Activated naive CD4-positive, alpha-beta T cell treated with anti-CD3 and anti-CD28 coated beads, Interleukin-2, amount 50 U/mL, for 16 hours (primary cell): ENCODE data around the gene SLC6A19.

Experiments used
- DNase-seq: peaks from one replicate; pipeline ENCODE4 v3.0.0-alpha.2; 2020

SLC6A19 gene

DNA sequence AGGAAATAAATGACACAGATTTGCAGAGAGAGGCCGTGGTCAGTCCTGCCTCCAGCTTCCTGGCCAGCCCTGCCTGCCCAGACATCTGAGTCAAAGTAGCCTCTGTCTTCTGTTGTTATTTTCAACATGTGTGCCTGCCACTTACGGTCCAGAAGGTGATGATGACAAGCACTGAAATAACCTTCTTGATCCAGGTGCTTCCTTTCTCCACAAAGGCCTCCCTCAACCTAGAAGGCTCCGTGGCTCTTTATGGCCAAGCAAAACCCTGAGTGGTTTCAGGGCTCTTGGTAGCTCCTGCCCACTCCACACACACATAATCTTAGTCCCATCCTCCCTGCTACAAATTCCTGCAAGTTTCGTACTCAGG, 34.1 kb upstream of the SLC6A19 start:
- DNase-seq: no peak

DNA sequence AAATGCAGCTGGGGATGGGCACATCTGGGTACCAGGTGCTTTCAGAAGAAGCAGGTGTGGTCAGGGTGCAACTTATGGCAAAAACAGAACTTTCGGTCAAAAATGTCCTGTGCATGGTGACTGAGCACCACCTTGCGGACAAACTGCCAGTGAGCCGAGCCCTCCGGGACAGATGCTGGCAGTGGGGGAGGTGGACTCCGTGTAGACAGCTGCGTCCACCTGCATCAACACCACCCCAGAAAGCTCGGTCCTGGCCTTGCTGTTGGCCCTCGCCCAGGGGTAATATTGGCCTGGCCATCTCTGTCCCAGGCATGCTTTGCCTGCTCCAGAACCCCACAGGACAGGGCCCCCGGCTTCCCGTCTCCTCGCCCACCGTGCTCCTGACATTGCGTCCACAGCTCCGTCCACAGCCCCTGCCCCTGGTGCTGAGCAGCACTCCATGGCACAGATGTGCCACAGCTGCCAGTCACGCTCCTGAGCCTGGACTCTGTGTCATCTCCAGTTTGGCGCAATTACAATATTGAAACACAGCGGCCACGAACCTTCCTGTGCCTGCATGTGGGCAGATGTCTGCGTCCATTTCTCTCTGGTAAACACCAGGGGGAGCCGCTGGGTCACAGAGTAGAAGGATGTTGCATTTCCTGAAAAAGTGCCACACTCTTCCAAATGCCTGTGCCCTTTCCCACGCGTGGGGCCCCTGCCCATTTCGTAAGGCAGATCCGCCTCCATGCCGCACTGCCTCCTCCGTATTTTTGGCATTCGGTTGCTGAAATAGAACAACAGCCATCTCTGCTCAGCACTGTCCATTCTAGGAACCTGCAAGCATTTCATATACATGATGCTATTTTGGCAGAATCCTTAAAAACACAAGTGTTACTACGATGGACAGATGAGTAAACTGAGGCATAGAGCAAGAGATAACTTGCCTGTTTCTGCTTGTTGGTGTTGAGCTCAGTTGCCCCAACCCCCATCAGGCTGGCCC, 33.4 kb upstream of the SLC6A19 start:
- peak; percentile 64 for DNase-seq

DNA sequence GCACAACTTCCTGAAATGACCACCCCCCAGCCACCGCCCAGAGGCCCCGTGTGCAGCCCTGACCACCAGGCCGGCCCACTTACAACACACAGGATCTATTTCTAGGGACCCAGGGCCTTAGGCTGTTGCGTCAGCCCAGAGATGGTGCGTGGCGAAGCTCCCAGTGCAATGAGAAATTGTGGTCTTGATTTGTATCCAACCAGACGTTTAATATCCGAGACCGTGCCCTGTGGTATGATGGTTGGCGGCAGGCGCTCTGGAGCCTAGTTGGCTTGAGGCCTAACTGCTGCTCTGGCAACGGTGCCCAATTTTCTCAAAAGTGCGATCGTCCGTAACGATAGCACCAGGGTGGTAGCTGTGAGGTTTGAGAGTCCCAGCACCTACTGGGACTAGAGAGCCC, 32.6 kb upstream of the SLC6A19 start:
- no peak for DNase-seq

DNA sequence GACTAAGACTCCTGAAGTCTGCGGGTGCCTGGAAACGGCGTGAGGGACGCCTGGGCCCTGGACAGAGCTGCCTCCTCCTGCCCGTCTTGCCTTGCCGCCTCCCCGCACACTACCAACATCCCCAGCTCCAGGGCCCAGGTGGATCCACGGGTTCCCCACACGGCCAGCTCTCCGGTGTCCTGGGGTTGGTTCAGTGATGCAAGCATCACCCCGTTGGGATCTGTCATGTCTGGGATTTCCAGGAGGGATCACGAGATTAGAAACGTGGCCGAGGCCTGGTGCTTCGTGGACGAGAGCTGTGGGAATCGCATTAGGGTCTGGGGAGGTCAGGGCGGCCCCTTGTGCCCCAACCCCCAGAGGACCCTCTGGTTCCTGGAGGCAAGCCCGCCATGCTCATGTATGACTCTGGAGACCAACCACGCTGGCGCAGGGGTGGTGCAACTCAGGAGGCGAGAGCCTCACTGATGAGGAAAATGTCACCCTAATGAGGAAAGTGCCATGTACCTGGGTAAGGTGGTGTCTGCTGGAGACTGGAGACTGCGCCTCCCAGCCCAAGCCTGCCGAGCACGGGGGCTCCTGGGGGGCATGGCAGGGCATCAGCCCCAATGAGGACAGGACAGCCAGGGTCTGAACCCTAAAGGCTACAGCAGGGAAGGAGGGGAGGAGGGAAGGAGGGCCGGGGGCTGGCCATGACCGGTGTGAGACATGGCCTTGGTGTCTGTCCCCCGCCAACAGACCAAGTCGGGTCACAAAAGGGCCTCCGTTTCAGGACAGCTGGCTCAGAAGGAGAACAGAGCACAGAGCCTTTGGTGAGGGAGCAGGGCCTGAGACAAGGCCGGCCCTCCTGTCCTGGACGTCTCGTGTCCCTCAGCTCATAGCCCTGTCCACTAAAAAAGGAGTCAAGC, 31.9 kb upstream of the SLC6A19 start:
- no peak for DNase-seq

DNA sequence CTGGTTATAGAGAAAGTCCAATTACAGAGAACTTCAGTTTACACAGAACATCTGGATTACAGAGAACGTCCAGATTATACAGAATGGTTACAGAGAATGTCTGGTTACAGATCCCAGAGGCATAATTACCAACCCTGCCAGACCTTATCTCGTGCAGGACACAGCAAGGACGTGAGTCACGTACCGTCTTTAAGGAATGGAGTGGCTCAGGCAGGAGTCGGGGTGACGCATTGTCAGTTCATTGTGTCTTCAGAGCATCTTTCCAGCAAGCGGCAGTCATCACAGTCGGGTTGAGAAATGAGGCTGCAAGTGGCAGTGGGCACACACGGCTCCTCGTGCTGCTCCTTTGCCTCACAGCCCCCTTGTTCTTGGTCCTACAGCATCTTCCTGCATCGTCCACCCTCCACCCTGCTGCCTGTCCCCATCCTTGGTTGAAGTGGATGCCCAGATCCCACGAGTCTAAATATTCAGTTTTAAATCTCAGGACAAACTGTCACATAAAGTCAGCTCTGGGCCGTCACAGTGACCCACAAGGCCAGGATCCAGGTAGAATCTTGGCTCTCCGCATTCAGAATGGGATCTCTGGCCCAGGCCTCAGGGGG, 30.0 kb upstream of the SLC6A19 start:
- no peak for DNase-seq

DNA sequence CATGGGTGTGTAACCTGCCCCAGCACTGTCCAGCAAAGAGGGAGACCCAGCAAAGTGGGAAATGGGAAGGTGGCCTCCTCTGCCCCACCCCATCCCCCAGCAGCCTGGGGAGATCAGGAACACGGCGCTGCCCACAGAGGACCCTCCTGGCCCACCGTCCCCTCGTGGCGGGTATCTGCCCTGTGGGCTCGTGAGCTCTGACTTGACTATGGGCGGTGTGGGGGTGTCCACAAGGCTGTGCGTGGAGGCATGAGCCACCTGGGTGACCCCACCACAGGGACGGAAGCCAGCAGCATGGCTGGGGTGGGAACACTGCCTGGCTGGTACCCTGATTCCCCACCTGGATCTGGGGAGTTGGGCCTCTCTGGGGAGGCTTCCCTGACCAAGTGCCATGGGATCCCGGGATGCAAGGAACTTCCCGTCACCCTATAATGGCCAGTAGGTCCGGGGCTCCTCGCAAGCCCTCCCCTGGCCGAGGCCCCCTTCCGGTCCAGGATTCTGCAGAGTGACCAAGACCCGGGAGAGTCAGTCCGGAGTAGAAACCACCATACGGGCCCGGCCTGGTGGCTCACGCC, 29.3 kb upstream of the SLC6A19 start:
- no peak for DNase-seq

DNA sequence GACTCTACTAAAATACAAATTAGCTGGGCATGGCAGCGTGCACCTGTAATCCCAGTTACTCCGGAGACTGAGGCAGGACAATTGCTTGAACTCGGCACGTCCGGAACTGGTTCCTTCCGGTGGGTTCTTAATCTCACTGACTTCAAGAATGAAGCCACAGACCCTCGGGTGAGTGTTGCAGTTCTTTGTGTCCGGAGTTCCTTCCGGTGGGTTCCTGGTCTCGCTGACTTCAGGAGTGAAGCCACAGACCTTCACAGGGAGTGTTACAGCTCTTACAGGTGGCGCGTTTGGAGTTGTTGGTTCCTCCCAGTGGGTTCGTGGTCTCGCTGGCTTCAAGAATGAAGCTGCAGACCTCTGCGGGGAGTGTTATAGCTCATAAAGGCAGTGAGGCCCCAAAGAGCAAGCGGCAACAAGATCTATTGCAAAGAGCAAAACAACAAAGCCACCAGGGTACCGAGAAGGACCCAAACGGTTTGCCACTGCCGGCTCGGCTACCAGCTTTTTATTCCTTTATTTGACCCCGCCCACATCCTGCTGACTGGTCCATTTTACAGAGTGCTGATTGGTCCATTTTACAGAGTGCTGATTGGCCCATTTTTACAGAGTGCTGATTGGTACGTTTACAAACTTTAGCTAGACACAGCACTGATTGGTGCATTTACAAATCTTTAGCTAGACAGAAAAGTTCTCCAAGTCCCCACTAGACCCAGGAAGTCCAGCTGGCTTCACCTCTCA, 28.6 kb upstream of the SLC6A19 start:
- DNase-seq: no peak

DNA sequence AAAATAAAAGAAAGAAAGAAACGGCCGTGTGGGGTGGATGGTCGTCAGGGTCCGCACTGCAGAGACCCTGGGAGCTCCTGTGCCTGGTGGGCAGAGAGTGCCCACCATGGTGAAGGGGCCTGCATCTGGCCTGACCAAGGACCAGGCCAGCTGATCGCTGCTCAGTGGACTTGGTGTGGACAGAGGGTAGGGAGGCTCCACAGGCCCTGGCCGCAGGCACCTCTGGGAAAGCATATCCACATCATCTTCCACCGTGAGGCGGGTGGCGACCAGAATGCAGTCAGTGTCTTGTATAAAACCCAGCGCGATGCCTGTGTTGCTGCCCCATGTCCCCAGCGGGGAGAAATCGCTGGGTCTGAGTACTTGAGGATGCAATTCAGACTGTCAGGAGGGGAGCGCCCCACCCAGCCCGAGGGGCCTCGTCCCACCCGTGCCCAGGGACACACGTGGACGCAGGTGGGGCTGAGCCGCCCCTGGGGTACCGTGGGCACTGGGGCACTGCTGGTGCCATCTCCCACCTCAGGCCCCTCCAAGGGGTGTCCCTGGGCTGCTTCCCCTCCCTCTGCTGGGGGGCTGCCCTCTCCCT, 27.8 kb upstream of the SLC6A19 start:
- no peak for DNase-seq

DNA sequence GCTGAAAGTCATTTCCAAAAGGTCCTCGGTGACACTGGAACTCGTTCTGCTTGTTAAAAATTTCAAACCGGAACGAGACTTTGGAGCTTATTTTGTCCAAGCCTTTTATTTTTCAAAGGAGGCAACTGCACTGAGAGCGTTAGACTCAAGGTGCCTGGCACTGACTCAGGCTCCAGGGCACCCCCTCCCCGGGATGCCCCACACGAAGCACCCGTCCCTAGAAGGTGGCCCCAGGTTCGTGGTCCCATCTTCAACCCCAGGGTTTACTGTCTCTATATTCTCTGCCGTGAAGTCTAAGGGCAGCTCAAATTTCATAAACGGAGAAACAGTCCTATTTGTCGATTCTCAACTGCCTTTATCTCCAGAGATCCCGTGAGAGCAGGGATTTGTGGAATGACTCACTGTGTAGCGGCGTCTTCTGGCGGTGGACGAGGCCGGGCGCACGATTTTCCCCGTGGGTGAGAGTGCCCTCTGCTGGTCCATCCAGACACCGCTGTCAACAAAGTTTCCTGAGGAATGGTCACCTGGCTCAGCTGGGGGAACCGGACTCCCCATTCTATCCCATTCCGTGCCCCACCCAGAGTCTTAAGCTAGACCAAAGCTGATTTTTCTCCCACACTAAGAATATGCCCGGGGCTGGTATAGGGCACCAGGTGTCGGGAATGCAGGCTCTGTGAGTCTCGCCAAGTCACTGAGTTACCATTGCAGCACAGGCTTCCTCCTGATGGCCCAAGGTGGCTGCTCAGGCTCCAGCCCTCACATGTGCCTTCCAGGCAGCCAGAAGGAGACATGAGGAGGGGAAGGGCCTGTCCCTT, 27.1 kb upstream of the SLC6A19 start:
- peak; percentile 40 for DNase-seq

DNA sequence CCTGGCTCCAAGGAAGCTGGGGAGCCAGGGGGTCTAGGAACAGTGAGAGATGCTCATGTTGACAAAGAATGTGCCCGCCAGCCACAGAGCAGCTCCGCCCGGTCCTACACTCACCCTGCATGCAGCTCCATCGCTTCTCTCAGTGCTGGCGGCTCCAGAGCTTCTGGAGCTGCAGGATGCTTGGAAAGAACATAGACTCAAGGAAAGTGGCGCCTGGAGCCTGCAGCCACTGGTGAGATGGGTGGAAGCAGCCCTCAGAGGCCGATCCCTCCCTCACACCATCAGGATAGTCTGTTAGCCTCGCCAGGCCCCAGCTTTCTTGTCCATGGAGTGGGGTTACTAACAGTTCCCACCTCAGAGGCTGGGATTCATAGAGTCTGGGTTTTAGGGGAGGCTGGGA, 26.4 kb upstream of the SLC6A19 start:
- DNase-seq: peak; percentile 7

DNA sequence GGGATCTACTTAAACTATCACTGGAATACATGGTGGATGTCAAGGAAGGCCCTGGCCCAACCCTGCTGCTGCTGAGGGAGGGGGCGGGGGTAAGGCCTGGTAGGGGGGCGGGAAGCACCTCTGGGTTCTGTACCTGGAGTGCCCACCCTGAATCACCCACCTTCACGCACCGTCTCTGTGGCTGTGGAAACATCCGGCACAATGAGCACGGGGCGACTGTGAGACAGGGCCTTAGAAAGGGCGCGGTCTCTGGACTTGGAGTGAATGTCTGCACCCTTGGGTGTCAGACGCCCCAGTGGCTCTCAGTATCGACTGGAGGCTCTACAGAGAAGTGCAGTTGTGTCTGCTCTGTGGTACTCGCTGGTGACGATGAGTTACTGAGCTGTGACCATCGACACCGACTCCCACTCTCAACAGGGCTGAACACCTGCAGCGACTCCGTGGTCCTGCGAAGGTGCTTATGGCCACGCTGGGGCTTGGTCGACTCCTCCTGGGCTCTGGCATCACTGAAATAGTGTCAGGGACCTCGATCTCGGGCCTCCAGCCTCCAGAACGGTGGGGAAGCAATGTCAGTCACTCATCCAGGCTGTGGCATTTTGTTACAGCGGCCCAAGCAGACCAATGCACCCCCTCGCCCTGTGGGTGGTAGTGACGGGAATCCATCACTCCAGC, 25.5 kb upstream of the SLC6A19 start:
- peak; percentile 9 for DNase-seq

DNA sequence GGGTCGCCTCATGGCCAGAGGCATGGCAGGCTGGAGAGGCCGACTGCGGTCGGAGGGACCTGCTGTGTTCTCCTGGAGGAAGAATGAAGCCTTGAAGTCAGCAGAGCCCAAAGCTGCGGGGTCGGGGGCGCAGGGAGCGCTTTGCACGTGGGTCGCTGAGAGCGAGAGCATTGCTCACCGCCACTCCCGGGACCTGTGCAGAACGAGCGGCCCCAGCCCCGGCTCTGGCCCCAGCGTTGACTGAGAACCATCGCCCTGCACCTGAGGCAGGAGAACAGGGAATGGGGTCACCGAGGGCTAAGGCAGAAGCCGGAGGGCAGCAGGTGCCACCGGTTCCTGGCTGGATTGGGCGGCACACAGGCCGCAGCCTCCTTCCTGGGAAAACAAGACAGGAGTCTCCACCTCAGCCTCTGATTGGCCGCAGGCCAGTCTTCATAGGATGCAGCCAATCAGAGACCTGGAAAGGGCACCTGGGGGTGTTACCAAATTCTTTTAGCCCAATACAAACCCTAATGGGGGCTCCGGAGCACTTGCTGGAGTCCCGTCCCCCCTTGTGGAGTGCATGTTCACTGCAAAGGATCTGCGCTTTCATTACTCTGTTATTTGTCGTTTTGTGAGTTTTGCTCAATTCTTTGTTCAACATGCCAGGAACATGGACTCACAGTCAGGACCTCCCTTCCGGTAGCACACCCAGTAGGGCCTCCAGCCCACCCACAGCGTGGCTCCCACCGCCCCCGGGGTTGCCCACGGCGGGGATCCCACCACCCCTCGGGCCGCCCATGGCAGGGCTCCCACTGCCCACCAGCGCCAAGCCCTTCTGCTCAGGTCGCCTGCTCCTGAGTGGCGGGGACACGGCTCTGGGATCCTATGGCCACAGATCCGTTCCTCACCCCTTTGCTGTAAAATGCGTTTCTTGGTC, 24.7 kb upstream of the SLC6A19 start:
- peak; percentile 4 for DNase-seq

DNA sequence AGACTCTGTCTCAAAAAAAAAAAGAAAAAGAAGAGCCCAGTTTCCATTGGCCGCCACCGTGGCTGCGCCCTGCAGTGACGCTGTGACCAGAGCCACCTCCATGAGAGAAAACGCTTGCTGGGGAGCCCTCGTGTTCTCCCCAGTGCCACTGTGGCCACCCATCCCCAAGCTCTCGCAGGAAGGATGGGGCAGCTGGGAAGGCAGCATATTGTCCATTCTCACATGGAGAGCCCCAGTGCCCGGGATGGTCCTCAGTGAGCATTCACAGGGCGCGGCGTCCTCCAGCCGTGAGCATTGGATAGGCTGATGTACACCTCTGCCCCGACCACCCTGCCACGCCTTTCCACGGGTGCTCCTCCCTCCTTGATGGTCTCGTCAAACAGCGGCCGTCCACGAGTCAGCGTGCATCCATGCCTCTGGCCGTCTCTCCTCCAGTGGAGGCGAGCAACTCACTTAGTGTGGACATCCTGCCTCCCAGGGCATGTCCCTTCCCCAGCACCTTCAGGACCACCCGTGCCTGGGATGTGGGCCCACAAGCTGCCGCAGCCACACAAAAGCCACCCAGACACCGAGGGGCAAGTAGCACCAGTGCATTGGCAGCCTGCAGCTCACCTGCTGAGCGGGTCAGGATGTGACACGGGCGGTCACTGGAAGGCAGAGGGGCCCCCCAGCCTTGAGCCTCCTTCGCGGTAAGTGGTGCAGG, 23.4 kb upstream of the SLC6A19 start:
- peak; percentile 8 for DNase-seq

DNA sequence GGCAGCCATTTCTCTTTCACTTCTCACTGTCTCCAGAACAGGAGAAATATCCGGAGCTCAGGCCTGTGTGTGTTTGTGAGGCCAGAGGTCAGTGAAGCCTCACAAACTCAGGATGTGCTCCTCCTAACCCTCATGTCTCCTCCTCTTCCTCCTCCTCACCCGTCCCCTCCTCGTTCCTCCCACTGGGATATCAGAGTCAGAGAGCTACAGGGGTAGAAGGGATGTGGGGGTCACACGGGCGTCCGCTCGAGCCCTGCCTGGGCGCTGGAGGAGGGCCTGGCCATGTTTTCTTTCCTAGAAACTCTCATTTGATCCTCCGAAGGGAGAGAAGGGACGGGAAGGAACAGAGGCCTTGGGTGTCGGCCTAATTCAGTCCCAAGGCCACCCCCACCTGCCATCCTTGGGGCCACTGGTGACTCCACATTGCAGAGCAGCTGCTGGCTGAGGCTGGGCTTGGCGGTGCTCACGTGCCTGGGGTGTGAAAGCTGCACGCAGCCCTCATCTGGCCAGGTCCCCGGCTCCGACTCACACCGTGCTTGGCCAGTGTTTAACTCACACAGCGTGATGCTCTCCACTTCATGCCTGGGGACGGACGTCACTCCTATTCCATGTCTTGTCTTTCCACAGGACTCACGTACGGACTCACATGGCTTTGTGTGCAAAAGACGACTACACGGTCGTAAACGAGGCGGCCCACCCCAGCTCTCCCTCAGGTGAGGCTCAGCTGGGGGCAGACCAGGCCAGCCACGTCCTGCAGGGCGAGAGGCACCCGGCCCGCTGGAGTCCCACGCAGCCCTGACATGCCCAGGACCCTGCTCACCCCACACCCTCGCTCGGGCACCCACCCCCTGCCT, 22.6 kb upstream of the SLC6A19 start:
- DNase-seq: peak; percentile 5

DNA sequence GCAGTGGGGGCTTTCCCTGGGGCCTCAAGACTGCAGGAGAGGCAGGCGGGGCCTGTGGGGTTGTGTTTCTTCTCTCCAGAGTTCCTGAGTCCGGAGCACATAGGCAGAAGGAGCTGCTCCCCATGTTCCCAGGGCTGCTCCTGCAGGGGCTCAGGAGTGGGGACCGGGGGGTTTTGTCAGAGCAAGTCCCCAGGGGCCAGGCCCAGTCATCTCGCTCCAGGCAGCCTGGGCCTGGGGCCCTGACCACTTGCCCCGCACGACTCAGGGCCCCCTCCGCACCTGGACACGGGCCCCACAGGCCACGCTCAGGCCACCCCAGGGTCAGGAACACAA, 22.0 kb upstream of the SLC6A19 start:
- DNase-seq: peak; percentile 3

DNA sequence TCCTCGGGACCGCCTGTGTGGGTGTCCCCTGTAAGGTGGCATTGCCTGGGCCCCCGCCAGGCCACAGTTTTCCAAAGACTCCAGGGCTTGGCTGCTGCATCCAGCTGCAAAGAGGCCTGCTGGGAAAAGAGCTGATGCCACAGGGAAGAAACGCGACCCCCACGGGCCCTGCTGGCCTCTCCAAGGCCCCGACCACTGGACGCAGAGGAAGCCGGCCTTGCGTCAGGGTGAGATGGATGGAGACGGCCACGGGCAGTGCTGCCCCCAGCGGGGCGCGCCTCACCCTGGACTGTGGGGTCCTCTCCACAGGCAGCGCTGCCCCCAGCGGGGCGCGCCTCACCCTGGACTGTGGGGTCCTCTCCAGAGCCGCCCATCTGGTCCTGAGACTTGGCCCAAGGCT, 21.3 kb upstream of the SLC6A19 start:
- peak; percentile 7 for DNase-seq

DNA sequence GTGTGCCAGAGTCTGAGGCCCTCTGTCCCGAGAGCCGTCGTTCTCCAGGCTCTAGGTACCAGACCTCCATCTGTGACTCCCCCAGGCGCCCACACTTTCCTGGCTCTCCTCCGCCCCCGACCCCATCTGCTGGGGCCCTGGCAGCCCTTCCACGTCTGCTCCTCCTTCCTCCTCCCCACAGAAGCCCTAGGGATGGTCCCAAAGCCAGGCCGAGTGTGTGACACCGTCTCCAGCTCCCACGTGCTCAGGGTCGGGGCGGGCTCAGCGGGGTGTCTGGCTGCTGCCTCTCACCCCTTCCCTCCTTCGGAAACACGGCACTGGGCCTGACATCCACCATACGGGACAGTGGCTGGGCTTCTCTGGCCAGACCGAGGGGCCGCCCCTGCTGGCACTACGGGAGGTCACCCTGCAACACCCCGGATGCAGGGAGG, 20.5 kb upstream of the SLC6A19 start:
- peak; percentile 8 for DNase-seq
